LNCaP clone FGC (cell line): ENCODE measurements around the gene ZNF57.
"Not testable (repeated sequence)": the region's sequence is repeated elsewhere in the genome, so short reads cannot be mapped to it uniquely, and the experiment has no call there.

Experiments used
- DNase-seq: peaks from one replicate; pipeline ENCODE4 v3.0.0-alpha.2; 2011; ENCODE audit warnings: low read depth
- H3K4me3 ChIP-seq: 2 replicates; pipeline ENCODE4 v1.5.1; 2011; ENCODE audit warnings: mild to moderate bottlenecking, low read depth, low read length, control low read depth
- TF ChIP-seq, protein P1 (sequence below): IDR thresholded peaks from 2 replicates; pipeline ENCODE4 v1.5.1; 2012; ENCODE audit warnings: mild to moderate bottlenecking; ENCODE audit not compliant: control insufficient read depth, insufficient read depth; ENCODE audit errors: extremely low read depth

Gene ZNF57

GRCh38 chr19:2863816-2864215 lies 36.9 kb upstream of the ZNF57 start:
- H3K4me3 ChIP-seq, result no peak overlapping the region
- no peak for DNase-seq
- TF ChIP-seq, protein P1, sequence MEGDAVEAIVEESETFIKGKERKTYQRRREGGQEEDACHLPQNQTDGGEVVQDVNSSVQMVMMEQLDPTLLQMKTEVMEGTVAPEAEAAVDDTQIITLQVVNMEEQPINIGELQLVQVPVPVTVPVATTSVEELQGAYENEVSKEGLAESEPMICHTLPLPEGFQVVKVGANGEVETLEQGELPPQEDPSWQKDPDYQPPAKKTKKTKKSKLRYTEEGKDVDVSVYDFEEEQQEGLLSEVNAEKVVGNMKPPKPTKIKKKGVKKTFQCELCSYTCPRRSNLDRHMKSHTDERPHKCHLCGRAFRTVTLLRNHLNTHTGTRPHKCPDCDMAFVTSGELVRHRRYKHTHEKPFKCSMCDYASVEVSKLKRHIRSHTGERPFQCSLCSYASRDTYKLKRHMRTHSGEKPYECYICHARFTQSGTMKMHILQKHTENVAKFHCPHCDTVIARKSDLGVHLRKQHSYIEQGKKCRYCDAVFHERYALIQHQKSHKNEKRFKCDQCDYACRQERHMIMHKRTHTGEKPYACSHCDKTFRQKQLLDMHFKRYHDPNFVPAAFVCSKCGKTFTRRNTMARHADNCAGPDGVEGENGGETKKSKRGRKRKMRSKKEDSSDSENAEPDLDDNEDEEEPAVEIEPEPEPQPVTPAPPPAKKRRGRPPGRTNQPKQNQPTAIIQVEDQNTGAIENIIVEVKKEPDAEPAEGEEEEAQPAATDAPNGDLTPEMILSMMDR, result no peak

GRCh38 chr19:2865334-2866100 lies 35.2 kb upstream of the ZNF57 start:
- DNase-seq, result no peak
- TF ChIP-seq, protein P1, result no peak
- no peak overlapping the region for H3K4me3 ChIP-seq

DNA sequence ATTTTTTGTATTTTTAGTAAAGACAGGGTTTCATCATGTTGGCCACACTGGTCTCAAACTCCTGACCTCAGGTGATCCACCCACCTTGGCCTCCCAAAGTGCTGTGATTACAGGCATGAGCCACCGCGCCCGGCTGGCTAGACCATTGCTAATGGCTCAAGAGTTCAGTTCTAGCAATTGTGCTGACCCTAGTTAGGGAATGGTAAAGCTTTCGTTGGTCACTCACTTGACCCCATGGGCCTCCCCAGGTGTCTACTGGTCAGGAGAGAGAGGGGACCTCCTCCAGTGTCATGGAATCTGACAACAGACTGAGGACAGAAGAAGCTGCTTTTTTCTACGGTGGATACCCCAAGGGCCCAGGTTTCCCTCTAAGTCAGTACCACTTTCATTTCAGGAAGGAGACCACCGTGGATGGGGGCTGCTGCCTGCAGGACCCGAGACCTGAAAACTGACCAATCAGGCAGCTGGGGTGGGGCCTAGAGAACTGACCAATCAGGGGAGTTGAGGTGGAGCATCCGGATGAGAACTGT lies 34.2 kb upstream of the ZNF57 start:
- H3K4me3 ChIP-seq, result no peak overlapping the region
- TF ChIP-seq, protein P1, result no peak
- DNase-seq, result no peak

DNA sequence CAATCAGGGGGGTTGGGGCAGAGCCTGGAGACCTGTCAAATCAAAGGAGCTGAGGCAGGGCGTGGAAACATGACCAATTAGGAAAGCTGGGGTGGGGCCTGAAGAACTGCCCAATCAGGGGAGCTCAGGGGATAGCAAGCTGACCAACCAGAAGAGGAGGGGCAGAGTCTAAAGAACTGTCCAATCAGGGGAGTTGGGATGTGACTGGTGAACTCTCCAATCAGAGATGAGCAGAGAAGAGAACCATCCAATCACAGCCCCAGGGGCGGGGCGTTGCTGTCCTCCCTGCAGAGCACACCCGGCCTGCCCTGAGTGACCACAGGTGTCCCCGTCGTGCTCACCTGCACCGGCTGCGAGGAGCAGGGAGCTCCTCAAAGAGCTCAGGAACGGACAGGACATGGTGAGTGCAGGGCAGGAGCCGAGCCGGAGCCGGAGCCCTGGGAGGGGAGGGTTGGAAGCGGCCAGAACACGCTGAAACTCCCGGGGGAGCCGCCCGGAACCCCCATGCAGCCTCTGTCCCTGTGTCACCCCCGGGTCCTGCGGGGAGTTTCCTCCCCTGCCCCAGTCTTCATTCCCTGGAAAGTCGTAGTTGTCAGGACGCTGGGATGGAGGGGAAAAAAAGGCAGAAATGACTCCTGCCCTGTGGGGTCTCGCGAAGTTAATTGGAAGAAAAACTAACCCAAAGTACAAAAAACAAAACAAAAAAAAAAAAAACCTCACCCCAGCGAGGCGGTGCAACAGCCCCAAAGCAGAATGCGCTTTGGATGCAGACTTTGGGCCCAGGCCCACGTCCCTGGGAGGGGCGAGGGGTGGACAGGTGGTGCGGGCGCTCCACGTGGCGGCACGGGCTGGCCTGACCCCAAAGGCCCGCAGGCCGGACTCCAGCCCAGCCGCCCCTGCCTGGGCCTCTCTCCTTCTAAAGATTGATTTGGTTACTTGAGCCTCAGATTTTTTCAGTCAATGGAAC lies 33.4 kb upstream of the ZNF57 start, which contains the start of gene ZNF556:
Gene ZNF556, plus strand, starts transcription at position 311 of the 967 bp plus-strand sequence. Its CDS starts 87 bp downstream, at position 398.
- TF ChIP-seq, protein P1, result no peak
- DNase-seq, result peak; percentile 59
- peak within 1 kb of the TSS; percentile 37 for H3K4me3 ChIP-seq

- H3K4me3 ChIP-seq, result no peak overlapping the region
- TF ChIP-seq, protein P1, result no peak
- no peak for DNase-seq
Measured at GRCh38 chr19:2869618-2870017, 31.1 kb upstream of the ZNF57 start.

DNA sequence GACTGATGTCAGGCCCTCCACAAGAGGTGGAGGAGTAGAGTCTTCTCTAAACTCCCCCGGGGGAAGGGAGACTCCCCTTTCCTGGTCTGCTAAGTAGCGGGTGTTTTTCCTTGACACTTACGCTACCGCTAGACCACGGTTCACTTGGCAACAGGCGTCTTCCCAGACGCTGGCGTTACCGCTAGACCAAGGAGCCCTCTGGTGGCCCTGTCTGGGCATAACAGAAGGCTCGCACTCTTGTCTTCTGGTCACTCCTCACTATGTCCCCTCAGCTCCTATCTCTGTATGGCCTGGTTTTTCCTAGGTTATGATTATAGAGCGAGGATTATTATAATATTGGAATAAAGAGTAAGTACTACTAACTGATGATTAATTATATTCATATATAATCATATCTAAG lies 28.6 kb upstream of the ZNF57 start:
- not testable (repeated sequence) for H3K4me3 ChIP-seq, DNase-seq
